Naive thymus-derived CD4-positive, alpha-beta T cell (primary cell): ENCODE measurements around the gene CCNE1. TPM values are rescaled to one million over a fixed set of nuclear protein-coding genes. Genes with fewer than 3 reads are reported as not detected.
A peak's percentile ranks its signal among the peaks of the same experiment; 100 is the strongest.

Experiments
- ATAC-seq: fragments of 150-1000 bp; cut with Tn5 transposase; 2 replicates; pipeline ENCODE4 v1.10.0; 2021; ENCODE audit warnings: mild to moderate bottlenecking, moderate library complexity
- CTCF ChIA-PET: fragments of 350-600 bp; sonication (Branson Sonifier 250); formaldehyde crosslinking; loops from one replicate; lab custom pipeline; 2021; ENCODE audit warnings: antibody characterized with exemption; lab: Charles Lee
- POLR2A ChIA-PET: fragments of 350-600 bp; sonication (Branson Sonifier 250); formaldehyde crosslinking; loops from one replicate; lab custom pipeline; 2021; ENCODE audit warnings: antibody characterized with exemption, inconsistent platforms; lab: Charles Lee
- DNase-seq, 9 donors: peaks; one replicate each; pipeline versions ENCODE4 v3.0.0 to v3.0.0-alpha.2; 2020 to 2022; ENCODE audit warnings: mixed read lengths in 1 of 9
- H3K27ac ChIP-seq: one replicate; pipeline ENCODE4 v1.7.0; 2013; ENCODE audit warnings: mild to moderate bottlenecking, low read depth, low read length, moderate library complexity
- H3K27me3 ChIP-seq, 2 donors: one replicate each; pipeline ENCODE4 v1.7.0; 2013; ENCODE audit warnings: low read length in 2 of 2, mild to moderate bottlenecking in 2 of 2, moderate library complexity in 2 of 2; ENCODE audit not compliant: control insufficient read depth in 2 of 2, insufficient read depth in 2 of 2
- H3K36me3 ChIP-seq, 3 experiments: 1 replicate in 2 of 3; 2 replicates in 1 of 3; pipeline ENCODE4 v1.7.0; 2013; ENCODE audit warnings: low read length in 3 of 3, mild to moderate bottlenecking in 3 of 3, moderate library complexity in 1 of 3; ENCODE audit not compliant: insufficient read depth in 3 of 3, control insufficient read depth in 2 of 3
- H3K4me1 ChIP-seq, 2 donors: one replicate each; pipeline ENCODE4 v1.7.0; 2013; ENCODE audit warnings: low read length in 2 of 2, mild to moderate bottlenecking in 2 of 2, moderate library complexity in 1 of 2; ENCODE audit not compliant: control insufficient read depth in 2 of 2, insufficient read depth in 2 of 2
- H3K4me3 ChIP-seq: 2 replicates; pipeline ENCODE4 v1.7.0; 2013; ENCODE audit warnings: mild to moderate bottlenecking, low read length
- H3K9me3 ChIP-seq, 3 experiments: 1 replicate in 2 of 3; 2 replicates in 1 of 3; pipeline ENCODE4 v1.7.0; 2013; ENCODE audit warnings: low read length in 3 of 3; ENCODE audit not compliant: control insufficient read depth in 2 of 3
- H3K27ac Mint-ChIP-seq, 9 donors: one replicate each; pipeline ENCODE4 v1.8.0; 2020 to 2022; ENCODE audit warnings: mixed read lengths in 9 of 9, mild to moderate bottlenecking in 8 of 9, moderate library complexity in 5 of 9, inconsistent platforms in 2 of 9
- H3K27me3 Mint-ChIP-seq, 5 donors: one replicate each; pipeline ENCODE4 v1.8.0; 2021 to 2022; ENCODE audit warnings: mixed read lengths in 5 of 5, mild to moderate bottlenecking in 1 of 5
- H3K36me3 Mint-ChIP-seq, 5 donors: one replicate each; pipeline ENCODE4 v1.8.0; 2020 to 2022; ENCODE audit warnings: mixed read lengths in 5 of 5, mild to moderate bottlenecking in 3 of 5, inconsistent platforms in 1 of 5
- H3K4me1 Mint-ChIP-seq, 7 donors: one replicate each; pipeline ENCODE4 v1.8.0; 2020 to 2022; ENCODE audit warnings: mixed read lengths in 7 of 7, mild to moderate bottlenecking in 3 of 7, inconsistent platforms in 1 of 7
- H3K4me3 Mint-ChIP-seq, 10 donors: one replicate each; pipeline ENCODE4 v1.8.0; 2020 to 2022; ENCODE audit warnings: mild to moderate bottlenecking in 10 of 10, mixed read lengths in 10 of 10, moderate library complexity in 6 of 10, inconsistent platforms in 2 of 10
- H3K9me3 Mint-ChIP-seq, 11 donors: one replicate each; pipeline ENCODE4 v1.8.0; 2020 to 2022; ENCODE audit warnings: mixed read lengths in 11 of 11, mild to moderate bottlenecking in 4 of 11, inconsistent platforms in 1 of 11, moderate library complexity in 1 of 11
- intact Hi-C, 2 donors: fragments of 100-400 bp; cut with micrococcal nuclease; formaldehyde crosslinking; loops; one replicate each; pipeline ENCODE4 v1.15.1; 2023
- polyA plus RNA-seq, 2 donors: library from polyadenylated mRNA; unstranded; fragments of 300-500 nt; fragmentation: Illumina TruSeq; gene quantifications; one replicate each; pipeline ENCODE4 v1.2.3, GENCODE V29; 2021
- total RNA-seq, 6 experiments: library from RNA in 5 of 6; stranded (reverse) in 5 of 6; gene quantifications; 1 replicate in 5 of 6; 2 replicates in 1 of 6; pipeline ENCODE4 v1.2.3 and lab custom pipeline; 2021 to 2026

Gene CCNE1
- total and polyA plus RNA-seq, 7 experiments from 2014 or later, result 1.9 to 36.1 (median 6.1) TPM

DNA sequence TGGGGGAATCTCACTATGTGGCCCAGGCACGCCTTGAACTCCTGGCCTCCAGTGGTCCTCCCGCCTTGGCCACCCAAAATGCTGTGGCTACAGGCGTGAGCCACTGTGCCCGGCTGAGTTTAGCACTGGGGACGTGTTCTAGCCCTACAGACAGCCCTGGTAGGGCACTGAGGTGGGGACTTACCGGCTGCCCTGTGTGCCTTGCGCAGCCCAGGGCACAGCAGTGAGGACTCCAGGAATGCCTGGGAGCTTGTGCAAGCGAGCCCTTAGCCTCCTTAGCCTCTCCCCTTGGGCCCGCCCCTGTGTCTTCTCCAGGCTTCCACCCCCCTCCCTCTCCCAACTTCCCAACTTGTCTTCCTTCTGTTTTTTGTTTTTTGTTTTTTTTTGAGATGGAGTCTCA, 21.0 kb downstream of the CCNE1 start:
- Mint-ChIP-seq H3K9me3 (peaks cover 0 to 4% (median 0%) of the 10 kb centered on the region in 11 donors), H3K36me3 (peaks cover 0 to 18% (median 0%) of the 10 kb centered on the region in 5 donors), H3K4me3 (peak overlapping the region in 6 of 10 donors; percentile 18 to 47 (median 40)), H3K4me1 (peaks cover 43 to 73% (median 67%) of the 10 kb centered on the region in 7 donors), H3K27me3 (no peaks in the 10 kb centered on the region), H3K27ac (peak overlapping the region; percentile 72 to 100 (median 97))
- Histone ChIP-seq H3K27me3 (no peaks in the 10 kb centered on the region), H3K4me3 (no peak overlapping the region), H3K27ac (peak overlapping the region; percentile 53), H3K9me3 (no peaks in the 10 kb centered on the region), H3K36me3 (no peaks in the 10 kb centered on the region), H3K4me1 (peaks cover 23 to 57% of the 10 kb centered on the region in 2 donors)
- ChIA-PET POLR2A (interaction anchor here (0.6 to 9.3 kb wide), 5 partner anchors 12 to 227 kb away, joined by 3 to 95 read pairs (median 13); partner anchors contain the start of genes C19orf12 and POP4), CTCF (interaction anchor here (2.8 to 3.0 kb wide), 2 partner anchors 12 to 40 kb away, joined by 9 read pairs; no protein-coding TSS in a partner anchor)
- intact Hi-C loops, result no loop called here
- ATAC-seq (no peak), DNase-seq (no peak)

DNA sequence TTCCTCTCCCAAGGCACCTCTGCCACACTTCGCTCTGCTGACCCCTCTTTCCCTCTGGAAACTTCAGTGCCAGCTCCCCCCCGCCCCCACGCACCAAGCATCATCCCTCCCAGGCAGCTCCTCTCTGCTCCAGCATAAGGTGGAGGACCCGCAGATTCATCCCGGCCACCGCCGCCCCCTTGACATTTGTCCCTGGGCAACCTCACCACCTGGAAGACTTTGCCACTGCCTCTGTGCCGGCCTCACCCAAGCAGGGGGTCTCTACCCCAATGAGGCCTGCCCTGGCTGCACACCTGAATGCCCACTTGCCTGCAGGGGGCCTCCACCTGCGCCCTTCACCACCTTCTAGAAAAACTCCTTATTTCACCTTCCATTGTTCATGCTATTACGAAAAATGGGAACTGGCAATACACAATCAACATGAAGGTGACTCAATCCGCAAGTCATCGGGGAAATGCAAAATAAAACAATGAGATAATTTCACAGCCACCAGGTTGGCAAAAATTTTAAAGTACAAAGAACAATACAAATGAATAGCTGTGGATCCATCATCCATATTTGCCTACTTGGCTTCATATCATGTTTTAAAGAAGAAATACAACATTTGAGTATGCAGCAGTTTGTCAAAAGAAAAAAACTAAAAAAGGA, 21.9 kb downstream of the CCNE1 start:
- Mint-ChIP-seq H3K27me3 (no peaks in the 10 kb centered on the region), H3K9me3 (peaks cover 0 to 4% (median 0%) of the 10 kb centered on the region in 11 donors), H3K27ac (peak overlapping the region; percentile 59 to 100 (median 89)), H3K36me3 (peaks cover 0 to 18% (median 0%) of the 10 kb centered on the region in 5 donors), H3K4me1 (peaks cover 43 to 79% (median 71%) of the 10 kb centered on the region in 7 donors), H3K4me3 (peak overlapping the region in 5 of 10 donors; percentile 13 to 61 (median 30))
- Histone ChIP-seq H3K9me3 (no peaks in the 10 kb centered on the region), H3K36me3 (no peaks in the 10 kb centered on the region), H3K27ac (no peak overlapping the region), H3K27me3 (no peaks in the 10 kb centered on the region), H3K4me3 (no peak overlapping the region), H3K4me1 (peaks cover 23 to 60% of the 10 kb centered on the region in 2 donors)
- no peak for DNase-seq
- POLR2A ChIA-PET, result interaction anchor here (0.8 to 9.3 kb wide), 3 partner anchors 11 to 228 kb away, joined by 3 to 95 read pairs (median 4); partner anchors contain the start of gene POP4
- ATAC-seq, result no peak
- intact Hi-C loops, result no loop called here
- CTCF ChIA-PET, result interaction anchor here (3.0 kb wide), 1 partner anchor 39 kb away, joined by 9 read pairs; no protein-coding TSS in a partner anchor

DNA sequence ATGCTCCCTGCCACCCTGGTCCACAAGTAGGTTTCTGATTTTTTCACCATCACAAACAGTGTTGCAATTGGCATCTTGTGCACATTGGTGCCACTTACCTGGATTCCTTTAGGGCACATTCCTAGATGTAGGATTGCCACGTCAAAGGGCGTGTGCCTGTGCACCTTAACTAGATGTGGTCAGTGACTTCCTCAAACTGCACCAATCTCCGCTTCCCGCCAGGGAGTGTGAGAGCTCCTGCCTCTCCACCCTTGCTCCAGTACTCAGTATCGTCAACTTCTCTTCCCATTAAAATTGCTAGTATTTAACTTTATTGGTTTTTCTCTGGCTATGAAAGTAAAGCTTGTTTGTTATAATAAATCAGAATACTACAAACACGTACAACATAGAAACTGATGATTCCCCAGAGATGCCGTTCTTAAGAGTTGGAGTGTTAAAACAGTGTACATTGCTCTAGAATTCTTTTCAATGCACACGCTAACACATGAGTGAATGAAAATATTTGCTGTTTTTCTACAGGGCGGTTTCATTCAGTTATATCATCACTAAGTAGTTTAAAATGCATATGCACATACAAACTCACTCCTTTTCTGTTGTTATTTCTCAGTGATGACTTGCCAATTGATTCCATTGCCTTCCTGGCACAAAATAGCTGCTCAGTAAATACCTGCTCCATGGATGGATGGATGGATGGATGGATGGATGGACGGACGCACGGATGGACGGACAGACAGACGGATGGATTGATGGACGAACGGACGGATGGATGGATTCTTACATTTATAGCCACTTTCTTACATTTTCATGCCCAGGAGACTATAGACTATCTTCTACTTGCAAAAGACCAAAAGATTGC, 23.4 kb downstream of the CCNE1 start:
- Histone ChIP-seq H3K36me3 (no peaks in the 10 kb centered on the region), H3K9me3 (no peaks in the 10 kb centered on the region), H3K27ac (no peak overlapping the region), H3K27me3 (no peaks in the 10 kb centered on the region), H3K4me3 (no peak overlapping the region), H3K4me1 (peaks cover 23 to 60% of the 10 kb centered on the region in 2 donors)
- DNase-seq (no peak), ATAC-seq (no peak)
- Mint-ChIP-seq H3K4me3 (peak overlapping the region in 6 of 10 donors; percentile 29 to 59 (median 46)), H3K27ac (peak overlapping the region; percentile 25 to 98 (median 73)), H3K36me3 (peaks cover 0 to 18% (median 0%) of the 10 kb centered on the region in 5 donors), H3K4me1 (peaks cover 41 to 75% (median 67%) of the 10 kb centered on the region in 7 donors), H3K9me3 (peaks cover 0 to 4% (median 0%) of the 10 kb centered on the region in 11 donors), H3K27me3 (no peaks in the 10 kb centered on the region)
- POLR2A ChIA-PET, result interaction anchor here (0.9 to 9.3 kb wide), 5 partner anchors 9 to 22 kb away, joined by 3 to 95 read pairs (median 4); no protein-coding TSS in a partner anchor
- CTCF ChIA-PET, result interaction anchor here (0.6 to 0.7 kb wide), 2 partner anchors 9 to 33 kb away, joined by 3 to 4 read pairs; no protein-coding TSS in a partner anchor
- intact Hi-C loops, result no loop called here

DNA sequence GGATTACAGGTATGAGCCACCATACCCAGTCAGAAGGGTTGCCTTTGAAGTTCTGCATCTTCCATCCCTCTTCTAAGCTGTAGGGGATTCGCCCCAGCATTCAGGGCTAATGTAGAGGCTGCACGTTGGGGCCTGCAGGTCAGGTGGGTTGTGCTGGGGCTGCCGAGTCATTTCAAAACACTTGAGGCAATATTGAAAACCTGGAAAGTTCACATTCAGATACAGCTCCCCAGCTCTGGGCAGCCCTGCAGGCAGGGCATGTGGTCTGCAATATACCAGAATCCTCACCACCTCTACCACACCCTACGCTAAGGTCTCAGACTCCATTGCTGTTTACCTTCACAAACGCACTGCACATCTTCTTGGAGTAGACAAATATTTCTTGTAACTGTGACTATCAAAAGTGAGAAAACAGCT, 24.6 kb downstream of the CCNE1 start:
- Mint-ChIP-seq H3K27me3 (no peaks in the 10 kb centered on the region), H3K9me3 (peaks cover 0 to 1% (median 0%) of the 10 kb centered on the region in 11 donors), H3K4me3 (peak overlapping the region in 3 of 10 donors; percentile 64 to 85 (median 73)), H3K4me1 (peaks cover 29 to 63% (median 55%) of the 10 kb centered on the region in 7 donors), H3K36me3 (peaks cover 0 to 11% (median 0%) of the 10 kb centered on the region in 5 donors), H3K27ac (peak overlapping the region; percentile 65 to 99 (median 98))
- DNase-seq (peak in 1 of 9 donors; percentile 57), ATAC-seq (no peak)
- intact Hi-C loops, result no loop called here
- Histone ChIP-seq H3K4me3 (no peak overlapping the region), H3K27ac (peak overlapping the region; percentile 71), H3K4me1 (peaks cover 17 to 49% of the 10 kb centered on the region in 2 donors), H3K27me3 (no peaks in the 10 kb centered on the region), H3K9me3 (no peaks in the 10 kb centered on the region), H3K36me3 (no peaks in the 10 kb centered on the region)
- POLR2A ChIA-PET, result interaction anchor here (1.3 to 9.3 kb wide), 5 partner anchors 7 to 22 kb away, joined by 4 to 95 read pairs (median 6); no protein-coding TSS in a partner anchor
- CTCF ChIA-PET, result interaction anchor here (0.7 kb wide), 1 partner anchor 37 kb away, joined by 3 read pairs; no protein-coding TSS in a partner anchor

DNA sequence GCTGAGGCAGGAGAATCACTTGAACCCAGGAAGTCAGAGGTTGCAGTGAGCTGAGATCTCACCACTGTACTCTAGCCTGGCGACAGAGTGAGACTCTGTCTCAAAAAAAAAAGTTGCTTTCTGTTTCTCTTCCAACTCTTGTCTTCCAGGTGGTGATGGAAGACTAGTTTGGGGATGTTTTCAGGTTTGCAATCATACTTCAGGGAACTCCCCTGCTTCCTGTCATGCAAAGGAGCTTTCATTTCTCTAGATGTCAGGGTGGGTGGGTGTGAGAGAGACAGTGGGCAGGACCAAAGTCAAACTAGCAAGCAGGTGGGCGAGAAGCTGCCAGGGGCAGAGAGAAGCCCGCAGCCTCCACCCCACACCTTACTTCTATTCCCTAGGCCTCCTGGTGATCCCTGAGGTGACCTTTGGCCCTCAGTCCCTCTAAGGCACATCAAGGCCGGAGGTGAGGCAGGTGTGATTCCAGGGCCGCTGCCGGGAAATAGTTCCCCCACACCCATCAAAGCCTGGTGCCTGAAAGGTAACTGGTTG, 25.7 kb downstream of the CCNE1 start:
- Mint-ChIP-seq H3K4me1 (peaks cover 25 to 55% (median 48%) of the 10 kb centered on the region in 7 donors), H3K36me3 (peaks cover 0 to 11% (median 0%) of the 10 kb centered on the region in 5 donors), H3K9me3 (no peaks in the 10 kb centered on the region), H3K4me3 (peak overlapping the region; percentile 61 to 86 (median 76)), H3K27ac (peak overlapping the region; percentile 86 to 99 (median 98)), H3K27me3 (peaks cover 0 to 1% (median 0%) of the 10 kb centered on the region in 5 donors)
- H3K4me3 ChIP-seq, result no peak overlapping the region
- ChIA-PET POLR2A (interaction anchor here (0.7 to 2.4 kb wide), 7 partner anchors 8 to 232 kb away, joined by 3 to 11 read pairs (median 3); partner anchors contain the start of gene POP4), CTCF (interaction anchor here (1.0 to 1.1 kb wide), 2 partner anchors 10 to 20 kb away, joined by 3 read pairs; no protein-coding TSS in a partner anchor)
- ATAC-seq (peak; percentile 97), DNase-seq (peak in 8 of 9 donors; percentile 55 to 84 (median 76))
- no peaks in the 10 kb centered on the region for H3K27me3 ChIP-seq
- peak overlapping the region; percentile 71 for H3K27ac ChIP-seq
- H3K4me1 ChIP-seq, result peaks cover 10 to 38% of the 10 kb centered on the region in 2 donors
- no peaks in the 10 kb centered on the region for H3K9me3 ChIP-seq
- no peaks in the 10 kb centered on the region for H3K36me3 ChIP-seq
- intact Hi-C loops, result loop anchor here (1.0 kb wide), 2 partner anchors 8 to 25 kb away; no protein-coding TSS in a partner anchor
